GM21528 (cell line): Measurements from ENCODE around the gene CCDC85C.

Experiments
- ATAC-seq: cut with Tn5 transposase; IDR thresholded peaks from one replicate; pipeline ENCODE4 v1.9.1; 2021; ENCODE audit warnings: mild to moderate bottlenecking, moderate library complexity; ENCODE audit not compliant: unreplicated experiment, low FRiP score

CCDC85C gene

DNA sequence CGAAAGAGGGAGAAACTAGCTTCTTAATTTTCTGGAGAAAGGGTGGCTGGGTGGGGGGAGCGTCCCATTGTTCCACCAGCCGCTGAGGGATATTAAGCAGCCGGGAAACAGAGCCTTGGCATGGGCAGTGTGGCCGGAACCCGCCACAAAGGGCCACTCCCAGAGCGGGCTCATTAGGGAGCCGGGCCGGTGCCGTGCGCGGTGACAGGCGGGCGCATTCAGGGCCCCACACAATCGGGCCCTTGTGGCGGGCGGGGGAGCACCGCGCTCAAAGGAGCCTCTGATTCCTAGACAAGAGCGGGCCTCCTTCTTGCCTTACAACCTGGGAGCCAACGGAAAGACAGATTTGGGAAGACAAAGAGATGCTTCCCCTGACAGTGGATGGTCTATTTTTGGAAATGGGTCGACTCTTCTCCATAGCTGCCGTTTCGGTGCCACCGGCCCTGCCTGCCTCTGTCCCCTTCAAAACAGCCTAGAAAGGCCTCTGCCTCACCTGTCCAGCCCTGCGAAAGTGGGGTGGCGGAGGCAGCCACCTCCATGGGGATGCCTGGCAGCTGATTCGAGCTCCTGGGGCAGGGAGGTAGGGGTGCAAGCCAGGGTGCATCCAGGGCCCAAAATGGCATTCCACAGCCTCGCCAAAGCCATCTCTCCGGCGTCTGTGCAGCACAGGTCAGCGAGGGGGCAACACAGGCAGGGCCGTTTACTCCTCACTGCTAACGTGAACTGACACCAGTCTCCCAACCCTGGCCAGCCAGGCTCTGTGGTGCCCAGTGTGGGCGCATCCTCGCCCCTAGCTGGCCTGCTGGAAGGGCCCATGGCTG is 10.9 kb downstream of the CCDC85C start:
- no peak for ATAC-seq

DNA sequence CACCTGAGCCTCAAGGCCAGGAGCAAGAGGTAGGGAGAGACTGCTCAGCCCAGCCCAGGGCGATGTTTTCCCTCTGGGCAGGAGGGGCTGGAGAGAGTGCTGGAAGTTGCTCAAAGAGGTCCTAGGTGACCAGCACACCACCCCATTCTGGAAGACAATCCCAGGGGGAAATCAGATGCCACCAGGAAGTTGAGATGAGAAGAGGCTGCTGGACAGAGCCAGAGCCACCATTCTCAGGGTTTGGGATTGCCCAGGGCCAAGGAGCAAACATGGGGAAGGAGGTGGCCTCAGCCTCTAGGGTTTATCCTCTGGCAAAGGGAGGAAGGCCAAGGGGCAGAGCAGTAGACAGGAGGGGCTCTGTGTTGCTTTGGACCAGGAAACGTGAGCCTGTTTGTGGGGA is 11.6 kb downstream of the CCDC85C start:
- no peak for ATAC-seq

DNA sequence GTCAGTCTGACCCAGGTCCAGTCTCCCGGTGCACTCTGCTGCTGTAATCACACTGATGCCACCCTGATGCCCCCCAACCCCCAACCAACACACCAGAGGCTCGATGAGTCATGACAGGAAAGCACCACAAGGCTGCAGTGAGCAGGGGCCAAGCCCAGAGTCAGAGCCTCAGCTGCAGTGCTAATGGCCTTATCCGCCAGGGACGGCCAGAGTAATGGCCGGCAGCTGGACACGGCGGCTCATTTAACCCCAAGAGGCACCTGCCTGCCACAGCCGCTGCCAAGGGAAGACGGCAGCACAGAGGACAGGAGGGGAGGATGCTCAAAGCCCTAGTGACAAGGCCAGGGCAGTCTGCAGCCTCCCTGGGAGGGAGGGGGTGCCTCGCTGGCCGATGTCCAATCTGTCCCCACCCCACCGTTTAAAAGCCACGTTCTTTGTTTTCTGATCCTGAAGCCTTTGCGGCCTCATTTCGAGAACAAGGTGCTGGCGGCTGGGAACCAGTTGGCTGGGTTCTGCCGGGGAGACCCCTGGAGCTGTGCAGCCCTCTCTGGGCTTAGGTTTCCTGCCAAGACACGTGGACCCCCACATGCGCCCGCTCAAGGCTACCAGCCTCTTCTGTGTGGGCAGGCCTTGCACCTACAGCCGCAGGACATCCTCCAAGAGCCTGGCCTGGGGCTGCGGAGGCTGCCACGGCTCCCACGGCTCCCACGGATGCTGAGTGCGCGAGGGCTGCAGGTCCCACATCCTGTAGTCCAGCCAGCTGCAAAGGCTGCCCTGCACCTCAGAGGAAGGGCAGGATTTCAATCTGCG is 13.1 kb downstream of the CCDC85C start:
- ATAC-seq = no peak

DNA sequence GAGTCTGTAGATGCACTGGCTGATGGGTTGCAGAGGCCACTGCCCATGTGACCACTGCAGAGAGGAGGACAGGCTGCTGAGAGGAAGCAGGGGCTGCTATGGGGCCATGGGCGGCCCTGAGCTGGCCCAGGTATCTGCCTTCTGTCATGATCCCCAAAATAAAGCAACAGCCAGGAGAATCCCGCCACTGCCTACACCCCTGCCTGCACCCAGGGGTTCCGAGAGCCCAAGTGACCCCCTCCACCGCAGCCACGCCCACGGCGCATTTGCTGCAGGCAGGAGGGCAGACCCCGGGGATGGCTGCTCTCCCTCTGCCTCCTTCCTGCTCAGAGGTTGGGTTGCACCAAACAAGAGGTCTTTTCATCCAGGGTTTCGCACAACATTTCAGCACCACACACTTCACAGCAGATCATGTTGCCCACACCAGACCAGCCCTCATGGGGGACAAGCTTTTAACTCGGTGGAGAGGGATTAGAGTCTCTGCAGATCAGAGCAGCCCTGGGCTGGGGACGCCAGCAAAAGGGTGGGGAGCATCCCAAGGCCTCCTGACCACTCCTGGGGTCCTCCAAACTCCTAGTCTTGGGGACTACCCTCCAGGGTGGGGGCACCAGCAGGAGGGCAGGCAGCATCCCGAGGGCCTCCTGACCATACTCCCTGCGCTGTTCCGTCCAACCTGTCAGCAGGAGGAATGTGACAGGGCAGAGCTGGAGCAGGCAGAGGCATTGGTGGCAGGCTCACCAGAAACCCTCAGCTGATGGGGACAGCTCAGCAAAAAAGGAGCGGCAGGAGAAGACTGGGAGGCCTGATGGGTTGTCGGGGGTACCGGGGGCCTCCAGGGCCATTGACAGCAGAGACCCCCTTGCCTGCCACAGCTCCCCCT is 14.1 kb downstream of the CCDC85C start:
- no peak for ATAC-seq

DNA sequence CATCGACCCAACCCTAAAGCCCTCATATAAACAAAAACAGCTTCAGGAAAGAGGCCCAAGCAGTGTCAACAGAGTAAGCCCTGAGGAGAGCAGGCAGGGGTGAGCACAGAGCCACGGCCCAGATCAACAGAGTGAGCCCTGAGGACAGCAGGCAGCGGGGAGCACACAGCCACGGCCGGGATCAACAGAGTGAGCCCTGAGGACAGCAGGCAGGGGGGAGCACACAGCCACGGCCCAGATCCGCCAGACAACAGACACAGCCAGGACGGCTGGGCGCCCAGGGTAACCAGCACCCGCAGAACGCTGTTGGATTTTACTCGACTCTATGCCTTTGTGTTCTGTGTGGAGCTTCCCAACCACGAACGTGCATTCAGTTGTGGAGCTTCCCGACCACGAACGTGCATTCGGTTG is 15.0 kb downstream of the CCDC85C start:
- ATAC-seq = no peak

DNA sequence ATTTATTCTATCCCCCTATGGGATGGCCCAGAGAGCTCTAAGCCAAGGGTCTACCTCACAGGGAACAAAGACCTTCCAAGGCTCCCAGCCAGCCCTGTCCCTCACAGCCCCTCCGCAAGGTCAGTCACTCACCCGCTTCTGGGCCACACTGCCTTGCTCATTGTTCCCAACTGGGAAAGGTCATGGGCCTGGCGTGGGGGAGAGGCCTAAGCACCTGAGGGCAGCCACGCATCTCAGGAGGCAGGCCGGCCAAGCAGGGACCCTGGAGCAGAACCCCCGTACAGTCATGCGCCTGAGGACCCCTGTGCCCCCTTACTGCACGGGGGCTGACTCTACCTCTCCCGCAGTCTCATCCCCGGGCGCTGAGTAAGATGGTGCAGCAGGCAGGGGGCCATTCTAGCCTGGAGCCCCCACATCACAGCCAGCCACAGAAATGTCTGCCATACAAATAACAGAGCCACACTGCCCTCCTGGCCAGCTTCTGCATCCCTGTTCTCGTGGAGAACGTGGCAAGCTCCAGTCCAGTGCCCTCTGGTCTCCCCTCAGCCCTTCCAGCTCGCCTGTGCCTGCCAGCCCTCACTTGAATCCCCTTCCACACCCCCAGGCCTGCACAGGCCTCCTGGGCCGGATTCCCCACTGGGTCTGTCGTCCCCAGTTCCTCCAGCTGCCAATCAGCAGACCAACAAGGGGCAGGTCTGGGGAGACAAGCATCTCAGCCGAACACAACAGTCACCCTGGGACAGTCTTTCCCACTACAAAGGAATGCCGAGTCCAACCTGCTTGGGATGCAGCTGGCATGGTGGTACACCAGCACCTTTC is 16.3 kb downstream of the CCDC85C start:
- no peak for ATAC-seq

DNA sequence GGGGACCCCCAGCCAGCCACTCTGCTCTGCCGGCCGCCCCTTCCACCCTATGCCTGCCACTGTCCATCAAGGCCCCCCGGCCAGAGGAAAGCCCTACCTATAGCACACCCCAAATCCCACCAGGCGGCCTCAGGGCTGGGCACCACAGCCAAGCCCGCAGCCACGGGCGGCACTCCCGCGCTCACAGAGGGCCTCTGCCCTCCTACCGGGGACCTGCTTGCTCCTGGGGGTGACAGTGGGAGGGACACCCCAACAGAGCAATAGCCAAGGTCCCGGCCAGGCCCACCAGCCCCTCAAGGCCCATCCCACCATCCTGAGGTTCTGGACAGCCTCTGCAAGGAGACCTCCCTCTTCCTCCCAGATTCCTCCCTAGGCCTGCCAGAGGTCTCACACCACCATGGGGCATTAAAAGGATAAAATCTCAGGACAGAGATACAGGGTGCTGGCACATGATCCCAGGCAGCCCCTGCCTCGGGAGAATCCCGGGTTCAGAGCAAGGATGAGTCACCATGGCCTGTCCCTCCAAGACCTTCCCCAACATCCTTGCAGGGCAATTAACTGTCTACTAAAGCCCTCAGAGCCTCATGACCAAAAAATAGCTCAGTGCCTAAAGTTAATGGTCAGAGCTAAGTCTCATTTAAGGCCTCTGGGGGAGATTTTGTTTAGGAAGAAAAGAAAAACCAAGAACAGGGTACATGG is 17.1 kb downstream of the CCDC85C start:
- no peak for ATAC-seq

DNA sequence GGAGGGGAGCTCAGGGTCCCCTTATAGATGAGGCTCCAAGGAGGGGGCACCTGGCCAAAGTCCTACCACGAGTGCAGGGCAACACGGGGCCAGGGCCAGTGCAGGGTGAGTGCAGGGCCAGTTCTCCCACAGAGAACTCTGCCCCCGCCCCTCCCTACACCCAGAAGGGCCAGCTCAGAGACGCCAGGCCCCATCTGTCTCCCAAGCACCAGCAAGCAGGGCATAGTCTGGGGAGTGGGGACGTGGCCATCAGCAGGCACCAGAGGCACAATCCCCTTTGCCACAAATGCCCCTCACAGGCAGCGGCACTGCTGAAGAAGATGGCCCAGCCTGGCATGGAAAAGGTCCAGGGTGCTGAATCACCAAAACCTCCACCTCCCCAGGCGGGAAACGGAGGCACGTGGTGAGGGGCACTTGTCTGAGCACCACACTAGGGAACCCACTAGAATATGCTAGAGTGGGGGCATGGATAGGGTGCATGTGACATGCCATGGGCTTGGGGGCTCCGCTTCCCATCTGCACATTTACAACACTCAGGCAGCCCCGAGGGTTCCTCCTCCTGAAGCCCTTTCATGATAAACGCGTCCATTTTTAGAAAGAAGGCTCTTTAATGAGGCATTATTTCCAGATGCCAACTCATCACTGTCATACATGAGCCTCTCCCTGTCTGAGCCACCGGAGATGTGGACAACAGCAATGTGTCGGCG is 17.8 kb downstream of the CCDC85C start:
- no peak for ATAC-seq

DNA sequence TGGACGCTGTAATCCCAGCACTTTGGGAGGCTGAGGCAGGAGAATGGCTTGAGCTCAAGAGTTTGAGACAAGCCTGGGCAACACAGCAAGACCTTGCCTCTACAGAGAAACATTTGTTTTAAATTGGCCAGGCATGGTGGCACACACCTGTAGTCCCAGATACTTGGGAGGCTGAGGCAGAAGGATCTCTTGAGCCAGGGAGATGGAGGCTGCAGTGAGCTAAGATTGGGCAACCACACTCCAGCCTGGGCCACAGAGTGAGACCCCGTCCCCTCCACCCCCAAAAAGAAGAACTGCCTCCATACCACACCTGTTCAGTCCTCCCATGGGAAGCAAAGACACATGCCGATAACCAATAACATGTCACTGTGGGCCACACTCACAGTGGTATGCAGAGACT is 19.2 kb downstream of the CCDC85C start:
- no peak for ATAC-seq

DNA sequence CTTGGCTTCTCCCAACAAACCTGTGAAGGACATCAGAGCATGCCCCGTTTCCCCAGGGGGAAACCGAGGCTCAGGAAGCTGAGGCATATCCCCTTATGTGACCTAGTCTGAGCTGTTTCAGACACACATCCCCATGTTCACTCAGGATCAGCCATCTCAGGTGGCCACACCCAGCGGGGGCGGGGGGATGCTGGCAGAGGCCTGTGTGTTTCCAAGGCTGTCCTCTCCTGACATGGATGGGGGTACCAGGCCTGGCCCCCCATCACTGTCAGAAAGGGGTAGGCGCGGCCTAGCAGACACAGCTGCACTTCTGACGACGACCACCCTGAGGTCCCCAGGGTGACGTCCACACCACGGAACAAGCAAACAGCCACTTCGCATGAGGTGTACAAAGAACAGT is 22.1 kb downstream of the CCDC85C start:
- ATAC-seq = no peak

DNA sequence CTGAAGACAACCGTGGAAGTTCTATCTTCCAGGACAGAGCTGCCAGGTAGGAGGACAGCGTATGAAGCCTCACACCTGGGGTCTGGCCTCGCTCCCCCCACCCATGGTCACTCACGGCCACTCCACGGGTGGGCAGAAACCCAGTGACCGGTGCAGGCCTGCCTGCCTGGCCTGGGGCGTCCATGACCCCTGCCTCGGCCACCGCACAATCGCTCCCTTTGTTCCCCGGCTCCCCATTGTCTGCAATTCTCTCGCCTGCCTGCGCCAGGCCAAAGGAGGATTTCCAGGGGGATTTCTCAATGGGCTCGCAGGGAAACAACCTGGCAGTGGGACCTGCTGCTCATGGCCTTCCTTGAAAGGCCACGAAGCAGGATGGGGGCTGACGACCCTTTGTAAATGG is 22.6 kb downstream of the CCDC85C start:
- ATAC-seq = no peak

DNA sequence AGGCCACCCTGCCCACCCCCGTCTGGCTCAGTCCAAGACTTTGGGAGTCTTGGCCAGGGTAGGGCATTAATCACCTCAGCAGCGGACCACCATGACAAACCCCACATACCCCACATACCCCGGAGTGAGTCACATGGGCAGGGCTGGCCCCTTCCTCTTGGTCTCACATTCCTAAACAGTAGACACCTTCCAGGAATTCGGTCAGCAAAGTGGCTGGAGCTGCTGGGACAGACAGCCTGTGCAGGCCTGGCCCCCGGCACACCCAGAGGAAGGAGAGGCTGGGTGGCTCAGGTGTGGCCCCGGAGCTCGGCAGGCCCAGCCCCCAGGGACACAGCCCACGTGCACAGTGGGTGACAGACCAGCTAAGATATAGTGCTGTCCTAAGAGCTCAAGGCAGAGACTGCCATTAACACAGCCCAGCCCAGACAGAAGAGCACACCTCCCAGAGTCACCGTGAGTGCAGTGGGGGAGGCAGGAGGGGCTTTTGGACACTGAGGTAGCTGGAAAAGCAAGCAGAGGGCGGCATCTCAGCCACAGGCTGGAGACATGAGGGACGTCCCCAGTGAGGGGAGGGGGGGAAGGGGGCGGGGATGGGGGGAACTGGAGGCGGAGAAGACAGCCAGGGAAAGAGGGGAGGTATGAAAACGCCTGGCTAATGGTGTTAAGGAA is 24.0 kb downstream of the CCDC85C start:
- no peak for ATAC-seq

DNA sequence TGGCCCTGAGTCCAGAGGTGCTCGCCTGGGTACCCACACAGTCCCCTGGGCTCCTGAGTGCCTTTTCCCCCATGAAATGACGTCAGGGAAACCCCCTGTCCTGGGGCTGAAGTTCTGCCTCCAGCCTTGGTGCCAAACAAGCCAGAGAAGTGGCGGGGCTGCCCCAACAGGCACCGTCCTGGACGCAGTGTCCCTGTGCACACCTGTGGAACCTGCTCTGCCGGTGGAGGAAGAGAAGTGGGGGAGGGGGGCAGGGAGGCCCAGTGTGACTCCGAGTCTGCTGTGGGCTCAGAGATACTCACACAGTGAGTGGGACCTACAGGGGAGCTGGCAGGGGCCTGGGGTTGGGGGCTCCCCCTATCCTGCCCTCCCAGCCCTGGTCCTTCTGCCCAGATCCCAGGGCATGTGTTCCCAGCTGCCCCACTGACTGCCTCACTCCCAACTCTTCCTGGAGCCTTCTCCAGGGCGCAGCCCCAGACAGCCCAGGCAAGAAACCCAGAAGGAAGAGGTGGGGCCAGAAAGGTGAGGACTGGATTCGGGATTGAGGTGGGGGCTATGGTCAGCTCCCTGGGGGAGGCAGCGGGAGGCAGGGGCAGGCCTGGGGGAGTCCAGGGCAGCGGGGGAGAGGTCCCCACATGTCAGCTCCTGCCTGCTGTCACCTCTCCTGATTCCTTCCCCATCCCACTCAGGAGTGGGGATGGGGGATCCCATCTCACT is 24.7 kb downstream of the CCDC85C start:
- no peak for ATAC-seq

DNA sequence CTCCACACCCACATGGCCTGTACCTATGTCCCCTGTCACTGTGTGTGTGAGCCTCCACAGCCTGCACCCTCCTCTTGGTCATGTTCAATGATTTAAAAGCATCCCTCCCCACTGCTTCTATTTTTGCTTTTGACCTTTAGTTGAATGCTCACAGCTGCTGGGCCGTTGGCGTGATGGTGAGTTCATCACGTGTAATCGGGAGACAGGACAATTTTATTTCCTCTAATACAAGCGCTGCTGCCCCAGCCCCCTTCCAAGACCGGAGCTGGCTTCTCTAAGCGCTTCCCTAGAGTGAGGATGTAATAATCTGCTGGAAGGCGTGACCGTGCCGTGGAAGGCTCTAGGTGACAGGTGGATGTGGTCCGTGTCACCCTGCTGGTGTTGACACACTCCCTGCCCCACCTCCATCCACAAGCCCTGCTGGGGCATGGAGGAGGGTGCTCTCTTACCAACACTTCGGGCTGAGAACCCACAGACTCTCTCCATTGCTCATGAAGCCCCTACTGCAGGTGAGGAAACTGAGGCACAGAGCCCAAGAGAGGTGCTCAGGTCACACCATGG is 25.4 kb downstream of the CCDC85C start:
- ATAC-seq = no peak

DNA sequence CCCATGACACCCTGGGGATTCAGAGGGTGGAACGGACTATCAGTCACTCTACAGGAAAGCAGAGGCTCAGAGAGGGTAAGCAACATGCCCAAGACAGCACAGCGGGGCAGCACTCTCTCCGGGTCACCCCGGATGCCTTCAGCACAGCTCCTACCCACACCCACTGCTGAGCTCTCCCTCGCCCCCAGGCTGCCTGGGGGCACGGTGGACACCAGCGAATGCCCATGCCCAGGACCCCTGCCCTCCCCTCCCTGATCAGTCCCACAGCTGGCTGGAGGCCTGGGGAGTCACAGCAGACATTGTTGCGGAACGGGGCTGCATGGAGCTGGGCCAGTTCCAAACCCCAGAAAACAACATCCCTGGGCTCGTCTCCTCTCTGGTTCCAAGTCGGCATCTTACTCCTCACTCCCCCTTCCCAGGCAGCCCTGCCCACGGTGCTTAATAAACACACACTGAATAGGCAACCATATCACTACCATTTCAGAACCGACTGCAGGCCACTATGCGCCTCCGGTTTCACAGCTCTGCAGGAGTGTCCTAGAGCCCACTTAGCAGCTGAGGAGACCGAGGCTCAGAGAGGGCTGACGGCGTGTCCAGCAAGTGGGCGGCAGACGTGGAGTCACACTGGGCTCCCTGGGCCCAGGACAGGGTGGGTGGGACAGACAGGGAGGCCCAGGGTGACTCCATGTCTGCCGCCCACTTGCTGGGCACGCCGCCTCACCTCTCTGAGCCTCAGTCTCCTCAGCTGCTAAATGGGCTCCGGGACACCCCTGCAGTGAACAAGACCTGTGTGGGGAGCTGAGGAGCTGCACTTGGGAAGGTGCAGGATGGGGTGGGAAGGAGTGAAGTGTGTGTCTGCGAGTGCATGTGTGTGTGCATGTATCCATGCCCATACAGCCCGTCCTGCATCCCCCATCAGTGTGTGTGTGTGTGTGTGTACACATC is 27.0 kb downstream of the CCDC85C start:
- no peak for ATAC-seq

DNA sequence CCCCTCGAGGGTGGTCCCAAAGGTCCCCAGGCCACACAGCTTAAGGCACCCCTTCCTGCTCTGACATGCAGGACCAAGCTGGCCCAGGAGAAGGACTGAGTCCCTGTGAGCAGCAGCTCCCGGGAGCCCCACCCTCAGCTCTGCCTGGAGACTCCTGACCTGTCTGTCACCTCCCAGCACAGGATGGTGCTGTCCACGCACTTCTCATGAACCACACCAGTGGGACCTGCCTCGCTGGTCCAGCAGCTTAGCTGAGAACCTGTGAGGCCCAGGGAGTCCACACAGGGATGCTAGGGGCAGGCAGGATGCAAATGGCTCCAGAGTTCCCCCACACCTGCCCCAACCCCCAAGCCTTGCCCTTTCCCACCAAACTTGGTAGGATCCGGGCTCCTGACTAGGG is 27.7 kb downstream of the CCDC85C start:
- ATAC-seq = no peak
